ENCODE measurements around the gene IGFBP5.

Gene IGFBP5
- long read RNA-seq, donor 1, full-length matches to known transcripts = 47 of 67 reads
- long read RNA-seq, donor 1, partial matches to known transcripts = 20 of 67 reads
- long read RNA-seq, donor 1, other reads (novel, unspliced or antisense) = 0 of 67 reads
- long read RNA-seq, donor 2, full-length matches to known transcripts = 58 of 119 reads
- long read RNA-seq, donor 2, partial matches to known transcripts = 61 of 119 reads
- long read RNA-seq, donor 2, other reads (novel, unspliced or antisense) = 0 of 119 reads
- long read RNA-seq, donor 3, full-length matches to known transcripts = 46 of 66 reads
- long read RNA-seq, donor 3, partial matches to known transcripts = 20 of 66 reads
- long read RNA-seq, donor 3, other reads (novel, unspliced or antisense) = 0 of 66 reads
- long read RNA-seq, donor 4, full-length matches to known transcripts = 103 of 136 reads
- long read RNA-seq, donor 4, partial matches to known transcripts = 33 of 136 reads
- long read RNA-seq, donor 4, other reads (novel, unspliced or antisense) = 0 of 136 reads
- long read RNA-seq, donor 5, full-length matches to known transcripts = 73 of 84 reads
- long read RNA-seq, donor 5, partial matches to known transcripts = 11 of 84 reads
- long read RNA-seq, donor 5, other reads (novel, unspliced or antisense) = 0 of 84 reads
- long read RNA-seq, donor 6, full-length matches to known transcripts = 145 of 194 reads
- long read RNA-seq, donor 6, partial matches to known transcripts = 49 of 194 reads
- long read RNA-seq, donor 6, other reads (novel, unspliced or antisense) = 0 of 194 reads
- long read RNA-seq, donor 7, full-length matches to known transcripts = 157 of 388 reads
- long read RNA-seq, donor 7, partial matches to known transcripts = 226 of 388 reads
- long read RNA-seq, donor 7, other reads (novel, unspliced or antisense) = 5 of 388 reads
- long read RNA-seq, donor 8, full-length matches to known transcripts = 69 of 95 reads
- long read RNA-seq, donor 8, partial matches to known transcripts = 26 of 95 reads
- long read RNA-seq, donor 8, other reads (novel, unspliced or antisense) = 0 of 95 reads

GRCh38 chr2:216695401-216695821 is at the start of gene IGFBP5:
IGFBP5 (minus strand) TSS chr2:216695549; CDS start chr2:216694775, 774 bp downstream.
- peak; percentile 70 for DNase-seq

GRCh38 chr2:216743781-216744180 is 48.4 kb upstream of the IGFBP5 start:
- no peak for DNase-seq

GRCh38 chr2:216742411-216742810 is 47.1 kb upstream of the IGFBP5 start:
- no peak for DNase-seq

GRCh38 chr2:216741223-216741593 is 45.9 kb upstream of the IGFBP5 start:
- DNase-seq = no peak

- no peak for DNase-seq
Observed at GRCh38 chr2:216740557-216741222, 45.3 kb upstream of the IGFBP5 start.

- no peak for DNase-seq
Observed at GRCh38 chr2:216739035-216739434, 43.7 kb upstream of the IGFBP5 start.

- no peak for DNase-seq
Observed at GRCh38 chr2:216737676-216738075, 42.3 kb upstream of the IGFBP5 start.

GRCh38 chr2:216736326-216736725 is 41.0 kb upstream of the IGFBP5 start:
- DNase-seq = no peak

- no peak for DNase-seq
Observed at GRCh38 chr2:216735668-216736067, 40.3 kb upstream of the IGFBP5 start.

GRCh38 chr2:216735086-216735485 is 39.7 kb upstream of the IGFBP5 start:
- no peak for DNase-seq

- DNase-seq = no peak
Observed at GRCh38 chr2:216733046-216733445, 37.7 kb upstream of the IGFBP5 start.

- DNase-seq = no peak
Observed at GRCh38 chr2:216732334-216732733, 37.0 kb upstream of the IGFBP5 start.

GRCh38 chr2:216731465-216731864 is 36.1 kb upstream of the IGFBP5 start:
- no peak for DNase-seq

GRCh38 chr2:216730871-216731270 is 35.5 kb upstream of the IGFBP5 start:
- no peak for DNase-seq

GRCh38 chr2:216727346-216728122 is 32.2 kb upstream of the IGFBP5 start:
- no peak for DNase-seq

- no peak for DNase-seq
Observed at GRCh38 chr2:216724190-216724589, 28.8 kb upstream of the IGFBP5 start.

GRCh38 chr2:216721141-216721540 is 25.8 kb upstream of the IGFBP5 start:
- no peak for DNase-seq

- DNase-seq = no peak
Observed at GRCh38 chr2:216720722-216721121, 25.4 kb upstream of the IGFBP5 start.

- DNase-seq = no peak
Observed at GRCh38 chr2:216717907-216718615, 22.7 kb upstream of the IGFBP5 start.

- no peak for DNase-seq
Observed at GRCh38 chr2:216717491-216717901, 22.1 kb upstream of the IGFBP5 start.

- DNase-seq = no peak
Observed at GRCh38 chr2:216716109-216716508, 20.8 kb upstream of the IGFBP5 start.
